ENCODE results near the gene NDUFS3.
A peak's percentile ranks its signal among the peaks of the same experiment; 100 is the strongest.
"Not testable (repeated sequence)": the region's sequence is repeated elsewhere in the genome, so short reads cannot be mapped to it uniquely, and the experiment has no call there.

NDUFS3 gene

DNA sequence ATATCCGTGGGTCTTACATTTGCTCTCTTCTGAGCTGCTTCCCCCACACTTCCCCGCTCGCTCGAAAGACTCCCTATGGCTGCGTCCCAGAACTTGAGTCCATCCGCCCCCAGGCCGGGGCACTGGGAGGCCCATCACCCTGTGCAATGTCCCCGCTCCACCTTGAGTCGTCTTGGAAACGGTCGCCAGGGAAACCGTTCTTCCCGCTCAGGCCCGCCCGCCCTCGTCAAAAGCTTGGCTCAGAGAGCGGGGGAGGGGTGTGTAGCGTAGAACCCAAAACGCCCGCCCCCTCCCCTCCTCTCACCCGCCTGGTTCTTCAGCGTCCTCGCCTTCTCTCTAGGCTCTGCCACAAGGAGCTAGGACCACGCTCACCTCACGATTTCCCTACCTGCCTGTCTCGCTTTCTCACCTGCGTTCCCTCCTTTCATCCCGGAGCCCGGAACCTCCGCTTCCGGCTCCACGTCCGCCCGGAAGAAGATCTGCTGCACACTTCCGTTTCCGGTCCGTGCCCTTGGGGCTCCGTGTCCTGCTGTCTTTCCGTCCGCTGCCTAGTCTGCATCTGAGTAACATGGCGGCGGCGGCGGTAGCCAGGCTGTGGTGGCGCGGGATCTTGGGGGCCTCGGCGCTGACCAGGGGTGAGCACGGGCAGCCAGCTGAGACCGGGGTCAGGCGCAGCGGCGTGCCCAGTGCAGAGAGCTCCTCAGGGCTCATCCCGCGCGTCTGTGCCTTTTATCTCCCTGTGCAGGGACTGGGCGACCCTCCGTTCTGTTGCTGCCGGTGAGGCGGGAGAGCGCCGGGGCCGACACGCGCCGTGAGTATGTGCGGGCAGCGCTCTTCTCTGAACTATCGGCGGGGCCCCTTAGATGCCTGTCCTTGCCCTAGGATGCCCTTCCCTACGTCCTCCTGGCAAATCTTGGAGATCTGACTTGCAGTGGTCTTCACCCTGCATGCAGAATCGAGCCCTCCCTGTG lies at the start of gene NDUFS3, which contains the start of gene KBTBD4:
Gene NDUFS3 (plus strand): TSS at position 551 of the 971 bp plus-strand sequence. CDS start 18 bp downstream, at position 569.
Gene KBTBD4 (minus strand): TSS at position 447 of the 971 bp plus-strand sequence. CDS start 19 bp downstream, at position 428.
- peak within 1 kb of the TSS; percentile 90 for H3K4me3 ChIP-seq (ENCODE audit: low read depth, low read length)
- DNase-seq (ENCODE audit: low read depth): peak; percentile 91
- TF ChIP-seq, protein P1, sequence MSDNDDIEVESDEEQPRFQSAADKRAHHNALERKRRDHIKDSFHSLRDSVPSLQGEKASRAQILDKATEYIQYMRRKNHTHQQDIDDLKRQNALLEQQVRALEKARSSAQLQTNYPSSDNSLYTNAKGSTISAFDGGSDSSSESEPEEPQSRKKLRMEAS (IDR thresholded peaks at IDR 0.05; ENCODE audit: low read depth, low read length): peak; percentile 76
- TF ChIP-seq MYC (IDR thresholded peaks at IDR 0.05; ENCODE audit: low read depth, low read length) (peak; percentile 88), CTCF (IDR thresholded peaks at IDR 0.05; ENCODE audit: low read depth, low read length) (no peak), POLR2A (IDR thresholded peaks at IDR 0.05; ENCODE audit: extremely low read depth, insufficient read length) (peak; percentile 83)

DNA sequence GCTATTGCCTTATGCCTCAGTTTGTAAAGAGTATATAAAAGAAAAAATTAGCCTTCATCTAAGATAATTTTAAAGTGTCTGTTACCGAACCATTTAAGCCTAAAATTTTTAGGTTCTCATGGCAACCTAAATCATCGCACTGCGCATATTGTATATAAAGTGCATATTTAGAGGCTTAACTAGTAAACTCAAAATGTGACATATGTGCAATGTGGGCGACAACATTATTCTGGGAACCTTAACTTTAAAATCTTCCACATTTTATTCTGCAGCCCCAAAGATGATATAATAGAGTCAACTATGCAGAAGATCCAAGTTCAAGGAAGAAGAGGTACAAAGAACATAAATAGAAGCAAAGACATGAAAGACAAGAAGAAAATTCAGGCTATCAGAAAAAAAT lies 48.9 kb upstream of the NDUFS3 start:
- TF ChIP-seq CTCF (IDR thresholded peaks at IDR 0.05; ENCODE audit: low read depth, low read length) (no peak), MYC (IDR thresholded peaks at IDR 0.05; ENCODE audit: low read depth, low read length) (no peak), POLR2A (IDR thresholded peaks at IDR 0.05; ENCODE audit: extremely low read depth, insufficient read length) (no peak)
- TF ChIP-seq, protein P1 (IDR thresholded peaks at IDR 0.05; ENCODE audit: low read depth, low read length): no peak
- H3K4me3 ChIP-seq (ENCODE audit: low read depth, low read length): no peak overlapping the region
- DNase-seq (ENCODE audit: low read depth): no peak

GRCh38 chr11:47530721-47531120 lies 48.2 kb upstream of the NDUFS3 start:
- DNase-seq (ENCODE audit: low read depth); H3K4me3 ChIP-seq (ENCODE audit: low read depth, low read length): not testable (repeated sequence)

- H3K4me3 ChIP-seq (ENCODE audit: low read depth, low read length): no peak overlapping the region
- TF ChIP-seq, protein P1 (IDR thresholded peaks at IDR 0.05; ENCODE audit: low read depth, low read length): no peak
- no peak for TF ChIP-seq POLR2A (IDR thresholded peaks at IDR 0.05; ENCODE audit: extremely low read depth, insufficient read length)
- DNase-seq (ENCODE audit: low read depth): no peak
Measured at GRCh38 chr11:47531666-47532065, 47.2 kb upstream of the NDUFS3 start.

GRCh38 chr11:47532597-47533213 lies 46.2 kb upstream of the NDUFS3 start:
- H3K4me3 ChIP-seq (ENCODE audit: low read depth, low read length): no peak overlapping the region
- DNase-seq (ENCODE audit: low read depth): no peak
- TF ChIP-seq POLR2A (IDR thresholded peaks at IDR 0.05; ENCODE audit: extremely low read depth, insufficient read length) (no peak), MYC (IDR thresholded peaks at IDR 0.05; ENCODE audit: low read depth, low read length) (no peak), CTCF (IDR thresholded peaks at IDR 0.05; ENCODE audit: low read depth, low read length) (no peak)
- TF ChIP-seq, protein P1 (IDR thresholded peaks at IDR 0.05; ENCODE audit: low read depth, low read length): no peak

DNA sequence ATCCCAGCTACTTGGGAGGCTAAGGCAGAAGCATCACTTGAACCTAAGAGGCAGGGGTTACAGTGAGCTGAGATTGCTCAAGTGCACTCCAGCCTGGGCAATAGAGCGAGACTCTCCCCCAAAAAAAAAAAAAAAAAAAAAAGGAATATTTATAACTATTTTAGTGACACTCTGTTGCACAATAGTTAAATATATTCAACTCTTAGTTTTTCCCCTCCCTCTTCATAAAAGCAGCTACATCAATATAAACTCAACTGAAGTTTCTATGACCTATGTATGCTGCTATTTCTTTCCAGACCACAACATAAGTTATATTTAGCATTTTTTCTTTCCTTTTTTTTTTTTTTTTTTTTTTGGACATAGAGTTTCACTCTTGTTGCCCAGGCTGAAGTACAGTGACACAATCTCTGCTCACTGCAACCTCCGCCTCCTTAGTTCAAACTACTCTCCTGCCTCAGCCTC lies 45.2 kb upstream of the NDUFS3 start:
- H3K4me3 ChIP-seq (ENCODE audit: low read depth, low read length): no peak overlapping the region
- no peak for TF ChIP-seq CTCF (IDR thresholded peaks at IDR 0.05; ENCODE audit: low read depth, low read length)
- TF ChIP-seq, protein P1 (IDR thresholded peaks at IDR 0.05; ENCODE audit: low read depth, low read length): no peak
- DNase-seq (ENCODE audit: low read depth): no peak
